Stimulated activated CD8-positive, alpha-beta memory T cell treated with anti-CD3 and anti-CD28 coated beads, Interleukin-12 subunit alpha, Interleukin-12 subunit beta, amount 100 ng/mL, for 4 hours (primary cell): Measurements from ENCODE around the gene APOBEC4.
"Not testable (repeated sequence)": the region's sequence is repeated elsewhere in the genome, so short reads cannot be mapped to it uniquely, and the experiment has no call there.

Experiments
- DNase-seq: peaks from one replicate; pipeline ENCODE4 v3.0.0-alpha.2; 2020; ENCODE audit warnings: low read depth

The APOBEC4 gene

DNA sequence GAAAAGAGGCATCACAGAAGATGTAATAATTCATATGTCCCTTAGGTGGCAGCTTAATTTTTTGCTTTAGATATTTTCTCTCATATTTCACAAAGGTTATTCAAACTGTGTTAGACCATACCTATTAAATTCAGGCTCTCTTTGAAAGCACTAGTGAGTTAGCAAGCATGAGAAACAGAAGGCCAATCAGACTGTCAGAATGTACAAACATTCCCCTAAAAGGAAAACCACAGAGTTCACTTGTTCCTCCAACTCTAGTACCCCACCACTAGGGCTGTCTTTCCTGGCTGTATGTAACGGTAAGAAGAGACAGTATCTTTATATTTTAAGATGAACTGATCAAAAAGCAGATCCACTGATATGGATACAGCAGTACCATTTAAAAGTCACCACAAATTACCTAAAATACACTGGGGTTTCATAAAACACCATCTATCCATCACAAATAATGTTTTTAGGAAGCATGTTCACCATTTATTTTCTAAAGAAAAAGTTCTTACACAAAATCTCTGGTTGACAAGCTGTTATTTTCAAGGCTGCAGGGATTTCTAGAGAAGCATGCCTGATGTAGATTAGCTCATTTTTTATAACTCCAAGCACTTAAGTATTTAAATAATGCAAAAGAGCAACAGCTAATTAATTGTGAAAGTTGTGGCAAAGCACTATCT is 19.3 kb downstream of the APOBEC4 start:
- DNase-seq, result no peak

DNA sequence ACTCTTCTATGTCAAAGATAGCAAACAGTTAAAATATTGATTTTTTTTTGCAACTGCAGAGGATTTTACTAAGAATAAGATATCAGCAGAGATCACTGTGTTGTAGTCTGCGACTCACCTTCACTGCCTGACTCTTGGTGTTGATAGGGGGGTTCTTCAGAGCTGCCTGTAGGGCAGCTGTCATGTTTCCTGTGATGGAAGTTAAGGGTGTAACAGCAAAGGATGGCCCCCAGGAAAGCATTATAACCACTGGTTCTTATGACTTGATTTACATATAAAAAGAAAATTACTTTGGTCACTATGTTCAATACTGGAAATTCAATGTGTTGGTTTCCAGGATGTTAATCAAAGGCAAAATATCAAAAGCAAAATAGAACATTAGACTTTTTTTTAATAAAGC is 20.2 kb downstream of the APOBEC4 start:
- DNase-seq, result no peak

DNA sequence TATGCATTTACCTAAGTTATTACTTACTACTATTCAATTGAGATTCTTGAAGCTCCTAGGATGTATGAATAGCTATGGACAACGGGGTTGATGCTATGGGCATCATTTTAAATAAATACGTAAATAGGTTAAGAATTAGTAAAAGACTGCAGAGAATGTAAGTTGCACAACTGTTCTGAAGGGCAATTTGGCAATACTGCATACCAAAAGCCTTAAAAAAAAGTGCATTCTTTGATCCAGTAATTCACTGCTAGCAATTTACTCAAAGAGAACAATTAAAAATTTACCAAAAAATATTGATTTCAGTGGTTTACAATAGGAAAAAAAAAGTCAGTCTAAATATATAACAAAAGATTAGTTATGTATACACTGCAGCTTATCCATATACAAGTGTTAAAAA is 21.0 kb downstream of the APOBEC4 start:
- DNase-seq, result no peak

DNA sequence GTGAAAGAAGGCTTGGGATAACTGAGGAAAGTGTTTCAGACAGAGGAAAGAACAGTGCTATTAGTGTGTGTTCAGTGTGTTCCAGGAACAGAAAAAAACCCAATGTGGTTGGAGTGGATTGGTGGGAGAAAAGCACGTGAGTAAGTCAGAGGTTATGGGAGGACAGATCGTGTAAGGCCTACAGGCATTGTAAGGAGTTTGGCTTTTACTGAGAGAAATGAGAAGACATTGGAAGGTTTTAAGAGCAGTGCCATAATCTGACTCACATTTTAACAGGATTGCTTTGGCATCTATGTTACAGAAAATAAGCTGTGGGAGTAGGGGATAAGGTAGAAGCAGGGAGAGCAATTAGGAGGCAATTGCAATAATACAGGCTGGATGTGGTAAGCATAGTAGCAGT is 22.4 kb downstream of the APOBEC4 start:
- no peak for DNase-seq

DNA sequence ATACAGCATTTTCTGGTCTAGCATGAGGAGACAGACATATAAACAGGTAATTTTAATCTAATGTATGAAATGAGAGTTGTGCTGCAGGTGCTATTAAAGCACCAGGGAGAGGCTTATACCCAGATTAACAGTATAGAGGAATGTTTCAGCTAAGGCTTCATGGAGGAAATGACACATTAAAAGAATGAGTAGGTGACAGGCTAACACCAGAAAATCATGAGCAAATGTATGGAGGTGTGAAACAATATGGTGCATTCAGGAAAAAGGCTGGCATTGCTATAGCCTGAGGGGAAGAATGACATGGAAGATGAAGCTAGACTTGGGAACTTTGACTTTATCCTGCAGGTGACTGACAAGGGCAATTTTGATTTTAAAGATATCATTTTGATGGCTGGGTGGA is 24.6 kb downstream of the APOBEC4 start:
- DNase-seq, result no peak

DNA sequence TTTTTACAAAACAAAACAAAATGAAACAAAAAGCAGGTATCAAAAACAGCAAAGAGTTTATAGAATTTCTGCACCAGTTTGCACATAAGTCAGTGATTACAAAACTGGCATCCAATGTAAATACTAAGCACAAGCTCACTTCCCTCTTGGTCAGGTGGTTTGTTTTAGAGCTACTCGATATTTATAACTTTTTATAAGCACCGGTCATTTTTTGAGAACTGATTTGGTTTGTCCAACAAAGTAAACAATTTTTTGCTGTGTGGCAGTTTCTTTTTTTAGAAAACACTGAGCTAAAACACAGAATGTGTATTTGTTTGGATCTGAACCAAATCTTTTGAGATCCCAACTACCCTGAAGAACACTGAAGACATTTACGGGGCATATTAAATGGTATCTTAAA is 26.9 kb downstream of the APOBEC4 start:
- DNase-seq, result not testable (repeated sequence)

DNA sequence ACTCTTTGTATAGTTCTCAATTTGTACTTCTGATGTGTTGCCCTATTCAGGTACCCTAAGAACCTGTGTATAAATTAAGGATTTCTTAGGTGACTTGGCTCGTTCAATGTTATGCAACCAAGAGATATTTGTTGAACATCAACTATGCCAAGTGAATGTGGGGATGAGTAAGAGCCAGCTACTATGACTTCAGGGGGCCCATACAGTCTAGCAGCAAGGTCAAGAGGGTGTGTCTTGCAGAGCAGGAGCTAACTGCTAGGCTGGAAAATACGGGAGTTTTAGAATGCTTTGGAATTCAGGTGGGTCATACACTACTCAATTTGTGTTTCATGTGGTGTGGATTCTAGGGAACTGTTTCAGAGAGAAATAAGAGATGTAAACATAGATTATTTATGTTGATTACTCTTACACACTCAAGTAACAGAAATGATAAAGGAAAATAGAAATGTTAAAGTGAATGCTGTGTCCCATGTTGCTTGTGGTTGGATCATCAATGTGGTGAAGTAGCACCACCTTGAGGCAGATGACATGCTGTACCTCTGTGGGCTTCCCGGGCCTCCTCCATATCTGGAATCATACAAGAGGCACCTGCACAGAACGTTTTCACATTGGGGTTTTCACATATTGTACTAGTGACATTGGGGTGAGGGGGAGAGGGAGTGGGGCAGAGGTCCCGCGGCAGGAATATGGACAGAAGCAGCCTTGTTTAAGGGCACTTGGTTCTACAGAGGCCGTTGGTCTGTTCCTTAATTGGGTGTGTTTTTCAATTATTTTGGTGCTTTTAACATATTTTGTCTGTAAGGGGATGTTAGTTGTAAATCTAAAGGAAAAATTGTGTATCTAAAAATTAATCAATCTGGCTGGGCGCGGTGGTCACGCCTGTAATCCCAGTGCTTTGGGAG is 30.0 kb downstream of the APOBEC4 start:
- DNase-seq, result no peak

DNA sequence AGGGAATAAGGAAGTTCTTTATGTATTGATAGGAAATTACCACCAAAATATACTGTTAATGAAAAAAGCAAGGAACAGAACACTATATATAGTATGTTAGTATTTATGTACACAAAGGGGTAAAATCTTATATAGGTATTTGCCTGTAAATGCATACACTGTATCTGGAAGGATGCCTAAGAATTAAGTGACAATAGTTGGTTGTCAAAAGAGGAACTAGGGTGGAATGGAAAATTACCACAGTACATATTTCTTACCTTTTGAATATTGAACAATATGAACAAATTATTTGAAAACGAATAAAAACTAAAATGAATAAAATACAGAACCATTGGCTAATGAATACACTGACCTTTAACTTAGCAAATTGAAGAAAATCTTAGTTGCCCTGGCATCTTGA is 31.1 kb downstream of the APOBEC4 start:
- no peak for DNase-seq

DNA sequence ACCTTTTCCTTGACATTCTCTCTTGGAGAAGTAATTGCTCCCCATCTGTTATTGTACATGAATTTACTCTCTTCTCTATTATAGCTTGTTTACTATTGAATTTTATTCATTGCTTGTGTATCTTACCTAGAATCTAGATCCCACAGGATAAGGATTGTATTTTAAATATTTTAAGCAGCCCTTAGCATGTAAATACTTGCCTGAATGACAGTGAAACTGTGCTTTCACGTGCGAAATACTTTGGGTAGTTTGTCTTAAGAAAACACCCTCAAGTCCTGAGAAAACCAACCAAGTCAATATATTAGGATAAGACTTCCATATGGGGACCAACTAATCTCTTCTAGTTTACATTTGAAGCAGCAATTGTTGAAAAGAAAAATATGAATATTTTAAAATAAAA is 32.8 kb downstream of the APOBEC4 start:
- DNase-seq, result no peak

DNA sequence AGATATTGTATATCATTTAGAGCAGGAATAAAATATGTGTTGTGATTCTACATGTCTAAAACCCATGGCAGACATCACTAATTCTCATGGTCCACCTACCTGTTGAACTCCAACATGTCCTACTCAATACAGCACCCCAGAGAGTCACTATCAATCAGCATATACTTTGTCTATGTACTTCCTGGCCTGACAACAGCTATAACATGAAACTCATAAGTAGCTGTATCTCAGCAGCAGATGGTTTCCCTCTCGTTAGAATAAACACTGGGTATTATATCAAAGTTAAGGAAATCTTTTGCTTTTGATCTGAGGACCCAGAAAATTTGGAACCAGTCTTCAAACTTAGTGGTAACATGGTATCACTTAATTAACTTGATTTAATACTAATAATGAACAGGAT is 33.3 kb downstream of the APOBEC4 start:
- no peak for DNase-seq

DNA sequence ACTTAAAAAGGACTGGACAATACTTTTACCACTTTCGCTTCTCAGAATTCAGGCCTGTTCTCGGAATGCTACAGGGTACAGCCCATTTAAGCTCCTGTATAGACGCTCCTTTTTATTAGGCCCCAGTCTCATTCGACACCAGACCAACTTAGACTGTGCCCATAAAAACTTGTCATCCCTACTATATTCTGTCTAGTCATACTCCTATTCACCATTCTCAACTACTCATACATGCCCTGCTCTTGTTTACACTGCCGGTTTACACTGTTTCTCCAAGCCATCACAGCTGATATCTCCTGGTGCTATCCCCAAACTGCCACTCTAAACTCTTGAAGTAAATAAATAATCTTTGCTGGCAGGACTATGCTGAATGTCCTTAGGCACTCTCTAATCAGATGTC is 34.9 kb downstream of the APOBEC4 start:
- DNase-seq, result not testable (repeated sequence)

DNA sequence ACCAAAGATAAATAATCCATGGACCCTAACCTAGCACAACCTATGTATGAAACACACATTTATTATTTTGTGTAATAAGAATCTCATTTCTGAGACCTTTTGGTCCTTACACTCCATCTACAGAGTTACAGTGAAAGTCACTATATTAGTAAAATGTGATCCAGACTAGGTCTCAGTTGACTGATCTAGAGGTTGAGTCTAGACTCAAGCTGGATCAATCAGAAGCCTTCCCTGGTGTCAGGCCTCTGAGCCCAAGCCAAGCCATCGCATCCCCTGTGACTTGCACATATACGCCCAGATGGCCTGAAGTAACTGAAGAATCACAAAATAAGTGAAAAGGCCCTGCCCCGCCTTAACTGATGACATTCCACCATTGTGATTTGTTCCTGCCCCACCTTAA is 40.1 kb downstream of the APOBEC4 start:
- not testable (repeated sequence) for DNase-seq

DNA sequence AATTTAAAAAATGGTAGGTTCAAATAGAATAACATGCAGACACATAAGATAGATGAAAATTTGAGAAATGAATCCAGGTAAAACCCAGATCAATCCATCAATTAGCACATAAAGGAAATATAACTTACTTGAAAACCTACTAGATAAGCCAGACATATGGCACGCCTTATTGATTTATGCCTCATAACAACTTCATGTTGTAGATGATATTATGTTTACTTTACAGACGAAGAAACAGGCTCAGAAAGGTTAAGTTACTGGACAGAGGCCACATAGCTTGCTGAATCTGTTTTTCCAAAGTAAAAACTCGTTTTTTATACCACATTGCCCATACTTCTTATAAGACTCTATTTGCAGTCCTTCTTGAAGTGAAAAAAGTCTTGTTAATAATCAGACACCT is 40.7 kb downstream of the APOBEC4 start:
- no peak for DNase-seq

DNA sequence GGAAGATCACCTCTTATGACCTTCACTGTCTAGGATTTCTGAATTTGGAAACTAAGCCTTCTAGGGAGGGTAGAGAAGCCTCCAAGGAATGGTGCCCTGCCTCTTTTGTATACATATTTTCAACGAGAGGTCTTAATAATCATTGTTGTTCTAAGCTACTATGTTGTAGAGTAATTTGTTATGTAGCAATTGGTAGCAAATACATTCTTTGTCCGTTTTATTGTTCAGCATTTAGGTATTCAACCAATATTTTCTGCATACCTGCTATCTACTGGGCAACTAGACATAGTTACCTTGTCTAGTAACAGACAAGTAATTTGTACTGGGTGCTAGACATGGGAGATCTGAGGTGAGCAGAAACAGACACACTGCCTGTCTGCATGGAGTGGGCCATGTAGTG is 42.1 kb downstream of the APOBEC4 start:
- DNase-seq, result no peak

DNA sequence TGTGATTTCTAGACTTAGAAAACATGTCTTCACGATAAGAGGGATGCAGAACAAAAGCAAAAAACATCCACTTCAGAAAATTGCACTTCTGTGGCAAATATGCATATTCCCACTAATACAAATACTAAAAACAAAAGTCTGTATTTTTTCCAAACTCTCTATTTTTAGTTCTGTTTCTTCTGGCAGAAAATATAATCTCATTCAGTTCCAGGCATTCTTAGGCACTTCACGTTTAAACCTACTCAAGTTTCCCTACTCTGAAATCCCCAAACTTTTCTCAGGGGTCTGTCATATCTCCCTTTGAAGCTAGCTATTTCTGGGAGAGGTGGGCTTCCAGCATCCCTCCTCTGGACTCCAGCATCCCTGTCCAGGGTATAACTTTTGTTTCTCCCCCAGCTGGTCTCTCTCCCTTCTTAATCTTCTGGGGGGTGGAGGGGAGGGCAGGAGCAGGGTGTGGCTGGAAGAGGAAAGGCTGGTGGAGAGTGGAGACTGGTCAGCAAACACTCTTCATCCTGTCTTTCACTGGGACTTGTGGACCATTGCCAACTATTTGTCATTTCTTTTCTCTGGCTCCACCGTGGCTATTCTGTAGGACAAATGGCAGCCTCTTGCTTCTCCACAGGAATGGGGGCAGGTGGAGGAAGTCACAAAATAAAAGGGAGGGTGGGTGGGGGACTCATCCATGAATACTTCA is 43.2 kb downstream of the APOBEC4 start:
- DNase-seq, result no peak

DNA sequence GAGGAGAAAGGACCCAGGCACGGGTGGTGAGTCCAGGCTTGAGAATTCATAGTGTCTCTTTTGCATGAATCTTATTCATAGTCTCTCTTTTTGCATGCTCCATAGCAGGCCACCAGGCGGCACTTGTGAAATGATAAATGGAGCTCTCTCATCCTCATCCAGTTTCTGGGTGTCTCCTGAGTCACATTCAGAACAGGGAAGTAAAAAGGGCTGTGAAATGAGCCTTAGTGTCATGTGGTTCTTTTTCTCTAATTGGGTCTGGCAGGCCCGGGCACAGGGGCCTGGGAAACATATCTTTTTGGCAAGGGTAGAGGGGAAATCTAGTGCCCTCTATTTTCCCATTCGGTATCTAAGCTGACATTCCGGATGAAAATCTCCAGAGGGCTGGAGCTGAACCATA is 43.8 kb downstream of the APOBEC4 start:
- DNase-seq, result no peak

DNA sequence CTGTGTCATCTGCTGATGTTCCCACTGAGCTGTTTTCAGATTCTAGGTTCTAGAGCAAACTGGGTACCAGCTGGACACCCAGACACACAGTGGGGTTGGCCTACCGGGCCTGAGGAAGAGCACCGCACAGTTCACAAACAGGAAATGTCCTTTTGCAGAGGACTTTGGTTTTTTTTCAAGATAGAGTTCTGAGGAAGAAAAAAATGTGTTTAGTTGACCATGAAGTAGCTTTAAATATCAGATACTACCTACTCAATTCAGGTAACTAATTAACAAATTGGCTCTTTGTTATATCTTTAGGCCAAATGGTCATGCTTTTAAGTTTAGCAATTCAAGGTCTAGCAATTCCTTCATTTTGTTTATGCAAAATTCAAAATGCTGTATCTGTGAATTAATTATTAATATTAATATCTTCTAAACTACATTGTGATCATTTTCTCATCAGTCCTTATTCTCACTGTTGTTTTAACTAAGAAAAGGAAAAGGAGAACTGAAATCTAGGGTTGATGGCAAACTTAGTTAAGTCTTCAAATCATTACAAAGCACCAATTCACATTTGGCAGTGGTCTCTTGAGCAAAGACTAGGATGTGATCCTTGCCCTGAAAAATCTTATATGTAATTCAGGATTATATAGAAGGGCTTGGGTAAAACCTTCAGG is 45.7 kb downstream of the APOBEC4 start:
- no peak for DNase-seq

DNA sequence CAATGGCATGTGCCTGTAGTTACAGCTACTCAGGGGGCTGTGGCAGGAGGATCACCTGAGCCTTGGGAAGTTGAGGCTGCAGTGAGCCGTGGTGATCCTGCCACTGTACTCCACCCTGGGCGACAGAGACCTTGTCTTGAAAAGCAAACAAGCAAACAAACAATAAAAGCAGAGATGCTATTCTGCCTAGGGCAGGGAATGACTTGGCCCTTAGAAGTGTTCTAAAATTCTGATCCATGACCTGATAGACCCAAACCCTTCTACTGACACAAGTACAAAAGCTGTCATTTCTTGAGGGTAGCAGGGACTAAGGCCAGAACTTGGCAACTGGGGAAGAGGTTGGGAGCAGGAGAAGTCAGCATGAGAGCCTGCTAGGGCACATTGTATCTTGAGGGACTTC is 47.2 kb downstream of the APOBEC4 start:
- no peak for DNase-seq

DNA sequence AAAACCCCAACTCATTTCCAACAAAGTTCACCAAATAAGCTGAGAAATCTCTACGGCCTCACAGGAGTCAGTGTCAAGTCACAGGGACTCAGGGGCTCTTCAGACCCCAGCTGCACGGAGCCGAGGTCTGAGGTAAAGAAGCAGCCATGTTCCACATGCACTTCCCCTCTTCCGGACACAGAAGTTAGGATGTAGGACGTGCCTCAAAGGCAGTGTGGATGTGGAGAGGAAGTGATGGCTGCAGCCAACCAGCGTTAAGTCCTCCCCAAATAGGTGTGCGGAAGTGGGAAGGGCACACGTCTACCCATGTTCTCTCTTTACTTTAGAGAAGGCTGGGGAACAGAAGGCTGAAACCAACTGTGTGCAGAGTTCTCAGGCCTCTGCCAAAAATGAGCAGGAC is 48.3 kb downstream of the APOBEC4 start:
- DNase-seq, result no peak

DNA sequence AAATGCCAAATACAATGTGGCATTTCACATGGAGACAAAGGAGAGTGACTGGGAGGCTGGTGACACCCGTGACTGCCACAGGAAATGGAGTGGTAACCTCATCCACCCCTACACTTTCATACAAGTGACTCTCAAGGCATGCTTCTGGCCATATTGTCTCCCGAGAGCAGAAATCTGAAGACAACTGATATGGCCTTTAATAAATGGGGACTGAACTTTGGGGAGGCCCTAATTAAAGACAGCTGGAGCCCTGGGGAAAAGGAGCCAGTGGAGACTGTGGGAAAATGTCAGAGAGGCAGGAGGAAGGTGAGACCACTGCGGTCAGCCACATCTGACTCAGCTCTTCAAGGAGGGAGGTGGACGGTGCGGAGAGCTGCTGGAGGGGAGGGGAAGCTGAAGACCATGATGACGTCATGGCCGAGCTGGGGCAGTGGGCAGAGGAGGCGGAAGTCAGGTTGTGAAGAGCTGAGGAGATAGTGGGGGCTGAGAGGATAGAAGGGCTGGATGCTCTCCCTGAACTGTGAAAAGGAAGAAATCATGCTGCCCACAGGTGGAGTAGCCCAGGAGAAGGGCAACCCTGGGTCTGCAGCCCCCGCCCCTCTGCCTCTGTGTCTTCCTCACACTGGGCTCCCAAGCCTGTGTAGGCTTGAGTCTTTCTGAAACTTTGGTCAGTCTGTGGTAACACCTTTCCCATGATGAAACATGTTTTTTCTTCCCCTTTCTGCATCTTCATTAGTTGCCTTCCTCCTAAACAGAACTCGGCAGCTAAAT is 48.9 kb downstream of the APOBEC4 start:
- DNase-seq, result no peak

DNA sequence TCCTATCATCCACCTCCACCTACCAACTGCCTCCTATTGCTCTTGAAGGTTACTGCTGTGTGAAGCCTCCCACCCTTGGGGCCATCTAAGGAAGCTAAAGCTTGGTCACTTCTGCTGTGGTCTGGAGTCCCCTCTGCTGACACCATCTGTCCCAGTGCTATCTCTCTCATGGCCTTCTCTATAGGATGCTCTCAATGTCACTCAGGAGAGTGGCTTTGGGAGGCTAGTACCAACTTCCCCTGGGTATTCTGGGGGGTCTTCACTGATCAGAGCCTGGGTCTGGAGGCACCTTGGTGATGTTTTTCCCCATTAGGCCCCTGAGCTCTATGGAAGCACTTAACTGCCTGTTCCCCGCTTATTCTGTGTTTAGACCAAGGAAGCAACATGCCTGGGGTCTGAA is 50.6 kb downstream of the APOBEC4 start:
- DNase-seq, result no peak

DNA sequence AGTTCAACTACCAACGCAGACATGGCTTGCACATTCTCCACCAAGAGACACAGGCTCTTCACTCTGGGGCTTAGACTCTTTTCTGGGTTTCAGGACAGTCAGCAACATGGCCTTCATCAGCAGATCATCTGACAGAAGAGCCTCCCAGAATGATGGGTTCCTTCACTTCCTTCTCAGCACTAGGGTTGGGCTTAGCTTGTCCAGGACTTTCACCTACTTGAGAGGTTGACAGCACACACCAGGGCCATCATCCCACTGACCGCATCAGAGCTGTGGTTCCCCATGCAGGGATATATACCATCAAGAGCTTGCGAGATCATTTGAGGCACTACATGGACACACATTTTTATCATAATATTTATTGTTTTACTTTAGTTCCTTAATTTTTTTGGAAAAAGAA is 52.5 kb downstream of the APOBEC4 start:
- DNase-seq, result no peak
